Activated T-cell treated with anti-CD3 and anti-CD28 coated beads, Interleukin-2, amount 50 U/mL, for 72 hours (primary cell): ENCODE data around the gene ZNF273. TPM values are rescaled to one million over a fixed set of nuclear protein-coding genes. Genes with fewer than 3 reads are reported as not detected.
A peak's percentile ranks its signal among the peaks of the same experiment; 100 is the strongest.
"Not testable (repeated sequence)": the region's sequence is repeated elsewhere in the genome, so short reads cannot be mapped to it uniquely, and the experiment has no call there.

Source experiments
- ATAC-seq, 2 donors: fragments of 150-1000 bp; cut with Tn5 transposase; replicated peaks in 1 of 2; 2 replicates each; pipeline ENCODE4 v1.10.0; 2021; ENCODE audit warnings: moderate library complexity in 2 of 2, mild to moderate bottlenecking in 1 of 2
- DNase-seq, 2 donors: peaks; one replicate each; pipeline ENCODE4 v3.0.0; 2021 to 2022; ENCODE audit warnings: mixed read lengths in 1 of 2
- H3K27ac Mint-ChIP-seq: one replicate; pipeline ENCODE4 v1.8.0; 2022; ENCODE audit warnings: mild to moderate bottlenecking, moderate library complexity, mixed read lengths
- H3K27me3 Mint-ChIP-seq: one replicate; pipeline ENCODE4 v1.8.0; 2022; ENCODE audit warnings: low read depth, mixed read lengths
- H3K36me3 Mint-ChIP-seq, 2 donors: one replicate each; pipeline ENCODE4 v1.8.0; 2022; ENCODE audit warnings: mixed read lengths in 2 of 2, mild to moderate bottlenecking in 1 of 2; ENCODE audit not compliant: insufficient read depth in 2 of 2
- H3K4me1 Mint-ChIP-seq: one replicate; pipeline ENCODE4 v1.8.0; 2022; ENCODE audit warnings: low read depth, mixed read lengths
- H3K4me3 Mint-ChIP-seq, 2 donors: one replicate each; pipeline ENCODE4 v1.8.0; 2022; ENCODE audit warnings: mild to moderate bottlenecking in 2 of 2, mixed read lengths in 2 of 2, moderate library complexity in 2 of 2
- H3K9me3 Mint-ChIP-seq, 2 donors: one replicate each; pipeline ENCODE4 v1.8.0; 2022; ENCODE audit warnings: mixed read lengths in 2 of 2
- total RNA-seq, 2 donors: library from RNA; stranded (reverse); gene quantifications; one replicate each; pipeline ENCODE4 v1.2.3, GENCODE V29; 2022

The ZNF273 gene
- total RNA-seq, 2 donors from 2014 or later, result 15.0 to 19.2 TPM

DNA sequence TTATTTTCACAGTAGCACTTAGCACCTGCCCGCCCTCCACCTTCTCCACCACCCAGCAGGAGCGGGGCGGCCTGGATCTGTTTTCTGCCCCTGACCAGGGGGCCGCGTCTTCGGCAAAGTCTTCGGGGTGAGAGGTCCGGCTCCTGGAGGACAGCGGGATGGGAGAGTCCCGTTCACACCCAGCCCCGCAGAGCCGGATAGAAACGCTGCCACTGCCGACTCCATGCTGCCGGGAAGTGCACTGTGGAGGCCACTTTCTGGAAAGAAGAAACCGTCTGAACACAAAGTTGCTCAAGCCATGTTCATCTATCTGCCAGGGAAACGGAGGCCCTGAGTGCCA lies 14.5 kb upstream of the ZNF273 start:
- Mint-ChIP-seq H3K4me3 (peak overlapping the region; percentile 75 to 89), H3K4me1 (peaks cover 10% of the 10 kb centered on the region), H3K27ac (peak overlapping the region; percentile 27), H3K9me3 (peaks cover 0 to 2% of the 10 kb centered on the region in 2 donors), H3K36me3 (peaks cover 0 to 4% of the 10 kb centered on the region in 2 donors), H3K27me3 (peaks cover 70% of the 10 kb centered on the region)
- DNase-seq (peak in 1 of 2 donors; percentile 15), ATAC-seq (peak; percentile 13 to 30)

DNA sequence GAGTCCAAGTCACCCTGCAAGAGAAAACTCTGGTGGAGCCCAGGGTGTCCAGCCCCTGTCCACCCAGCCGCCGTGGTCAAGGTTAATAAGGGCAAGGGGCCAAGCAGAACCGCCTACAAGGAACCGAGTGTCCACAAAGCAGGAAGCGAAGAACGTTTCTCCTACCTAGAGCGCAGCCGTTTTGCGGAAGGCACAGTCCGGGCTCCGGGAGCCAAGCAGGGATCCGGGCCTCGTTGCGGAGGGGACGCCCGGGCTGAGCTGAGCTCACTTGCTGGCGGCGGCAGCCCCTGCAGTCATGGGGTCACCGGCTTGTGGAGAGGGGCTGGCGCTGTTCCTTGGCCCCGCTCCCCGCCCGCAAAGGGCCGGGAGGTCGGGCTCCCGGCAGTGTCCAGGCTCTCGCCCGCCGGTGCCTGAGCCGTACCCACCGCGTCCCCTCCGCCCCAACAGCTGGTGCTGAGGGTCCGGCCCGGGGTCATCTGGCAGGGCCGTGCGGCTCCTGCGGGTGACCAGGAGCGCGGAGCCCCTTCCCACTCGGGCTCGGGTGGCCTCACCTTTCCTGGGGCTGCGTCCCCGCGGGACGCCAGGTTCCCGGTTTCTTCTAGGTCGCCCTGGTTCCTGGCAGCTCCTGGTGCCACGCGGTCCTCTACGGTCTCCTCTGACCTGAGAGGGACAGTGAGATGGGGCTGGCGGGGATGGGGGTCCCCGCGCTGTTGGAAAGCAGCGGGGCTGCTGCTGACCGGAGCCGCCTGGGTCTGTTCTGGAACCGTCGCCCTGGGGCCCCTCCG lies 14.0 kb upstream of the ZNF273 start:
- Mint-ChIP-seq H3K27me3 (peaks cover 64% of the 10 kb centered on the region), H3K36me3 (peaks cover 0 to 2% of the 10 kb centered on the region in 2 donors), H3K9me3 (no peaks in the 10 kb centered on the region), H3K4me3 (peak overlapping the region; percentile 75 to 89), H3K27ac (no peak overlapping the region), H3K4me1 (peaks cover 10% of the 10 kb centered on the region)
- peak; percentile 18 to 34 for DNase-seq
- ATAC-seq, result peak; percentile 36 to 55

DNA sequence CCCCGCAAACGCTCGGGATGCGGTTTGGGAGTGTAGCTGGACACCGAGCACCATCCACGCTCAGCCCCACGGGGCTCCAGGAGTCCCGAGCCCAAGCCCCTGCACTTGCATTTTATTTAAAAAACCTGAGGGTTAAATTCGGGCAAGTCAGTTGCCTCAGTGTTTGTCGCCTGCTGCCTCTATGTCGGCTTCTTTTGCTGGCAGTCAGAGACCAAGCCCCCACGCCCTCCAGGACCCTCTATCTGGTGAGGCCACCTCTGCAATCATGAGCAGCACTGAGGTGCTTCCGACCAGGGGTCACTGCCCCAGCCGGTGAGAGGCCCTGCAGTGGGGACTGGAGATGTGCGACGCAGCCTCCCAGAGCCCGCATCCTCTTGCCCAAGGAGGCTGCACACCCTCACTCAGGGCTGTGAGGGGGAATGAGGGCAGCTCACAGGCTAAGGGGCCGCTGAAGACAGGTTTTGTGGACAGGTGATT lies 13.3 kb upstream of the ZNF273 start:
- Mint-ChIP-seq H3K36me3 (no peaks in the 10 kb centered on the region), H3K4me3 (peak overlapping the region; percentile 34 to 58), H3K27ac (no peak overlapping the region), H3K27me3 (peaks cover 58% of the 10 kb centered on the region), H3K9me3 (no peaks in the 10 kb centered on the region), H3K4me1 (peaks cover 10% of the 10 kb centered on the region)
- no peak for DNase-seq
- ATAC-seq, result no peak

DNA sequence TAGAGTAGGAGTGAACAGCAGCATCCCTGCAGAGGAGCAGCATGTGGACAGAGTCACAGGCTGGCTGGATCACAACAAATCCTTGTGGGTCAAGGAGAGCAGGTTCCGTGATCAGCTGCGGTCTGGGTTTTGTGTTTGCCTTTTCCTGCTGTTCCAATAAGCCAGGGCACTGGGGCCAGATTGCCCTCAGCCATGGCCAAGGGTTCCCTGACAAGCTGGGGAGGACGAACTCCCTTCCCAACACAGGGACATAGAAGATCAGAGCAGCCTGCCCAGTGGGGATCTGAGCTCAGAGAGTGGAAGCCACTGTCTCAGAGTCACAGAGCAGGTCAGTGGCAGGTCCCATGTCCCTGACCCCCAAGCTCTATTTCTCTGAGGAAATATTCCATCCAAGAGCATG lies 12.8 kb upstream of the ZNF273 start:
- not testable (repeated sequence) for H3K9me3 Mint-ChIP-seq, ATAC-seq, H3K27ac Mint-ChIP-seq, H3K4me1 Mint-ChIP-seq, DNase-seq, H3K4me3 Mint-ChIP-seq, H3K36me3 Mint-ChIP-seq
- peaks cover 52% of the 10 kb centered on the region for H3K27me3 Mint-ChIP-seq

DNA sequence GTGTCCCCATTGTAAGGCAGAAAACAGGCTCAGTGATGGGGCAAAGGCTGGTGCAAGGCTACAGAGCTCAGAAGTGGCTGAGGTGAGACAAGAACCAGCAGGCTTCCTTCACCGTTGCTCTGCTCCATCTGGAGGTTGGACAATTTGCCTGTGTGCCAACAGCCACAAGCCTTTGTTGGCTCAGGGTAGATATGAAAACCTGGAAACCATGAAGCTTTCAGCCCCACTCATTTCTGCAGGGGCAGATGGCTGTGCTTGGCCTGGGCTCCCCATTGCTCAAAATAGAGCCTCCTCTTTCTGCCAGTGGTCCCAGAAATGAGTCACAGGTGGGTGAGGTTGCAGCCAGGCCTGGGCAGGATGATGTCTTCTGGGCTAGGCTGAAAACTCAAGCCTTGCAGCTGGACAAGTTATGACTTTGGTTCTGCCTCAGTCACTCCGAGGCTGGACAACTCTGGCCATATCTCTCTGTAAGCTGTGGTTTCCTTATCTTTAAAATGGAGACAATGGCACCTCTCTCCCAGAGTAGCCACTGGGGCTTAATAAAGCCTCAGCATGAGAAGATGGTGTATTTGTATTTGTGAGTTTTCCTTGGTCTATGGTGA lies 12.2 kb upstream of the ZNF273 start:
- H3K36me3 Mint-ChIP-seq, result no peaks in the 10 kb centered on the region
- no peak overlapping the region for H3K27ac Mint-ChIP-seq
- DNase-seq (peak in 1 of 2 donors; percentile 19), ATAC-seq (peak; percentile 47 to 56)
- peaks cover 10% of the 10 kb centered on the region for H3K4me1 Mint-ChIP-seq
- peaks cover 46% of the 10 kb centered on the region for H3K27me3 Mint-ChIP-seq
- no peak overlapping the region for H3K4me3 Mint-ChIP-seq
- no peaks in the 10 kb centered on the region for H3K9me3 Mint-ChIP-seq

DNA sequence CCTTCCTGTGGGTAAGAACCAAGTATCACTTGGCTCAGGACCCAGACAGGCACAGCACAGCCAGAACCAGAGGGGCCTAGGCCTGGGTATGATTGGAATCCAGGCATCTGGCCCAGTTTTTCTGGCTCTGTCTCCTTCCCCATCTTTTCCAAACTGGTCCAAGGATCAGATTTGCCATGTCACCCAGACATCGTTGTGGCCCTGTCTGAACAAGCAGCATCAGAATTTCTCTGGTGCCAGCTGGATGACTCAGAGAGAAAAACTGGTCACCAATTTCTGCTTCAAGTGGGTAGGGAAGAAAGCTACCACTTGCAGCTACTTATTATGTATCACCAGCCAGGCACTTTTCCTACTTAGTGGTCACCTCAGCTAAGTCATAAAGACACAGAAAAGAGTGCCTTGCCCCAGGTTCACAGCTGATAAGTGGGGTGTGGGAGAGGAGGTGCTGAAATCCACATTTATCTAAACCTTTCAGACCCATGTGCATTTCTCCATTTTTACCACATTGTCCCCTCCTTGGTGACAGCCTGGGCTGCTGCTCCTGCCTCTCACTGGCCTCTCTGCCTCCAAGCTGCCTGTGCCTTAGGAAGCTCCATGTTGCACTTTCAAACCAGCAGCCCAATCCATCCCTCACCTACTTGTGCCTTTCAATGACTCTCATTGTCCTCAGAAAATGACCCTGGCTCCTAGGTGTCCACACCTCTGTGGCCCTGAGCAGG lies 11.6 kb upstream of the ZNF273 start:
- not testable (repeated sequence) for DNase-seq, H3K4me1 Mint-ChIP-seq, H3K27ac Mint-ChIP-seq, H3K9me3 Mint-ChIP-seq, H3K36me3 Mint-ChIP-seq, H3K4me3 Mint-ChIP-seq
- peaks cover 40% of the 10 kb centered on the region for H3K27me3 Mint-ChIP-seq
- peak; percentile 33 to 35 for ATAC-seq

DNA sequence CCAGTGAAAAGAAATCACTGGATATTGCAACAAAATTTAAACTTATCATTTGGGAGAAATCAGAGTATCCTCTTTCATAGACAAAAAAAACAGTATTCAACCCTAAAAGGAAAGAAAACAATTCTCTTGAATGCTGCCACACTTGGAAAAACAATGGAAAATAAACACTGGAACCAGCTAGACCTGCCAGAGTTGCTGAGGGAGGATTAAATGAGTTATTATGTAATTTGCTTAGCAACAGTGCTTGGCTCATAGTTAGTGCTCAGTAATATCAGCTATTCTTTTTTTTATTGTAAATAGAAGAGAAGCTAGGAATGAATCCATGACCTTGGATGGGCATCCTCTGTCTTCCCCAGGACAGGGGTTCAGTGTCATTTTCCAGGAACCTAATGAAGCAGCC lies 11.0 kb upstream of the ZNF273 start:
- Mint-ChIP-seq H3K27me3 (peaks cover 34% of the 10 kb centered on the region), H3K4me3 (no peak overlapping the region), H3K4me1 (peaks cover 10% of the 10 kb centered on the region), H3K36me3 (no peaks in the 10 kb centered on the region), H3K27ac (no peak overlapping the region), H3K9me3 (no peaks in the 10 kb centered on the region)
- ATAC-seq (no peak), DNase-seq (no peak)

DNA sequence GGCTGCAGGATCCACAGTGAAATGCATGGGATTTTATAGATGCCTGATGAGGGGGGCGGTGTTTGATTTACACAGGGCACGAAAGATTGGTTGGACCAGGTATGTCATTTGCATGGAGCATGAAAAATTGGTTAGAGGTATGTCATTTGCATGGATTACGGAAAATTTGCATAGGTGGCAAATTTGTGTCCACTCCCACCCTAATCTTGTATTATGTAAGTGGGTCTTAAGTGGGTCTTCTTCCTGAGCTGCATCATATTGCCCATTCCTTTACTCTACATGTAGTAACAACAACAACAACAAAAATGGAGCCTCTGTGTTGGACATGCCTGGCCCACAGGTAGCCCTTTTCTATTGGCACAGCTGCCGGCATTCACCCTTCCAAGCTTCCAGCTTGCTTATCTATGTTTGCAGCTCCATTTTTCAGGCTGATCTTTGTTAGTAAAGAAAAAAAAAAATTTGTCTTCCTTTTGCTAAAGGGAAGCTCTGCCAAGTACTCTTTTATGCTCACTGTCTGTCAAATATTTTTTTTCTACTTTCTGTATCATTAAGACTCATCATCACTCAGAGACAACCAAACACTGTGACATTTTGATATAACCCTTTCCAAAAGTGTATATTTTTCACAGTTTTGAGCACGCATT lies 10.3 kb upstream of the ZNF273 start:
- no peaks in the 10 kb centered on the region for H3K36me3 Mint-ChIP-seq
- DNase-seq (no peak), ATAC-seq (no peak)
- H3K27me3 Mint-ChIP-seq, result peaks cover 31% of the 10 kb centered on the region
- no peak overlapping the region for H3K27ac Mint-ChIP-seq
- no peaks in the 10 kb centered on the region for H3K9me3 Mint-ChIP-seq
- no peak overlapping the region for H3K4me3 Mint-ChIP-seq
- H3K4me1 Mint-ChIP-seq, result peaks cover 9% of the 10 kb centered on the region

DNA sequence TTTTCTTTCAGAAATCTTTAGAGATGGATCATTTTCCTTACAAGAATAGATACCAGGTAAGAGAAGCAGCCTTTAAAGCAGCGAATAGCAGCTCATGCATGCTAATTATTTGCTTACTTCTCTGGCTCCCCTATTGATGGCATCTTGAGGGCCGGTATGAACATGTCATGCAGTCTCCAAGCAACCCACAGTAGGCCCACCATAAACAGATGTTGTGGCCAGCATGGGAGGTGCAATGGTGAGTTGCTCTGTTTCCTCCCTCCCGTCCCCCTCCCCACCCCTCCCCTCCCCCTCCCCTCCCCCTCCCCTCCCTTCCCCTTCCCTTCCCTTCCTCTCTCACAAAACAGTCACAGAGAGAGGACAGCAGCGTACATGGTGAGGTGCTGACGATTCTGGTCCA lies 9.7 kb upstream of the ZNF273 start:
- Mint-ChIP-seq H3K4me1 (peaks cover 4% of the 10 kb centered on the region), H3K27me3 (peaks cover 31% of the 10 kb centered on the region), H3K27ac (no peak overlapping the region), H3K9me3 (no peaks in the 10 kb centered on the region), H3K36me3 (no peaks in the 10 kb centered on the region), H3K4me3 (no peak overlapping the region)
- DNase-seq (no peak), ATAC-seq (no peak)

DNA sequence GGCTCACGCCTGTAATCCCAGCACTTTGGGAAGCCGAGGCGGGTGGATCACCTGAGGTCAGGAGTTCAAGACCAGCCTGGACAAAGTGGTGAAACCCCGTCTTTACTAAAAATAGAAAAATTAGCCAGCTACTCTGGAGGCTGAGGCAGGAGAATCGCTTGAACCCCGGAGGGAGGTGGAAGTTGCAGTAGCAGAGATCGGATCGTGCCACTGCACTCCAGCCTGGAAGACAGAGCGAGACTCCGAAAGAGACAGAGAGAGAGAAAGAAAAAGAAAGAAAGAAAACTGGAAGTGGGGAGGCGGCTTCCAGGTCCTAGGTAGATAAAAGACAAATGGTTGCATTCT lies 640 bp upstream of the ZNF273 start:
- Mint-ChIP-seq H3K4me3 (peak overlapping the region; percentile 70 to 97), H3K27ac (peak overlapping the region; percentile 75), H3K4me1 (peaks cover 44% of the 10 kb centered on the region)
- not testable (repeated sequence) for H3K36me3 Mint-ChIP-seq, H3K9me3 Mint-ChIP-seq, H3K27me3 Mint-ChIP-seq, DNase-seq, ATAC-seq

DNA sequence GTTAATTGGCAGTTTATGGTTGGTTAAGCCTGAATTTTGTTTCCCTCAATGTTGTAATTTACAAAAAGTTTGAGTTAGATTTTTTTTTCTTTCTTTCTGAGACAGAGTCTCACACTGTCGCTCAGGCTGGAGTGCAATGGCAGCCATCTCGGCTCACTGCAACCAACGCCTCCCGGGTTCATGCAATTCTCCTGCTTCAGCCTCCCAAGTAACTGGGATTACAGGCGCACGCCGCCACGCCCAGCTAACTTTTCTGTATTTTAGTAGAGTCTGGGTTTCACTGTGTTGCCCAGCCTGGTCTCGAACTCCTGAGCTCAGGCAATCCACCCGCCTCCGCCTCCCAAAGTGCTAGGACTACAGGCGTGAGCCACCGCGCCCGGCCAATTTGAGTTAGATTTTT lies 935 bp downstream of the ZNF273 start:
- ATAC-seq (no peak), DNase-seq (no peak)
- Mint-ChIP-seq H3K27me3 (no peaks in the 10 kb centered on the region), H3K4me1 (peaks cover 55% of the 10 kb centered on the region), H3K9me3 (no peaks in the 10 kb centered on the region), H3K4me3 (peak overlapping the region; percentile 97 to 99), H3K27ac (no peak overlapping the region), H3K36me3 (peaks cover 0 to 4% of the 10 kb centered on the region in 2 donors)

DNA sequence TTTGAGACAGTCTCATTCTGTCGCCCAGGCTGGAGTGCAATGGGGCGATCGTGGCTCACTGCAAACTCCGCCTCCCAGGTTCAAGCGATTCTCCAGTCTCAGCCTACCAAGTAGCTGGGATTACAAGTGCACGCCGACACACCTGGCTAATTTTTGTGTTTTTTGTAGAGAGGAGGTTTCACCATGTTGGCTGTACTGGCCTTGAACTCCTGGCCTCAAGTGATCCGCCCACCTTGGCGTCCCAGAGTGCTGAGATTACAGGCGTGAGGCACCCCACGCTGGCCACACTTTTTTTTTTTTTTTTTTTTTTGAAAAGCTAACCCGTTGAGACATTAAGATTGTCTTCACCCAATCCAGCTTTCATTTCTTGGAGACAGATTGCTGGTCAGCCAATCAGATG lies 2.1 kb downstream of the ZNF273 start:
- Mint-ChIP-seq H3K9me3 (no peaks in the 10 kb centered on the region), H3K27me3 (no peaks in the 10 kb centered on the region), H3K4me1 (peaks cover 60% of the 10 kb centered on the region), H3K4me3 (peak overlapping the region; percentile 38 to 97), H3K36me3 (peaks cover 0 to 10% of the 10 kb centered on the region in 2 donors), H3K27ac (no peak overlapping the region)
- DNase-seq (no peak), ATAC-seq (no peak)

DNA sequence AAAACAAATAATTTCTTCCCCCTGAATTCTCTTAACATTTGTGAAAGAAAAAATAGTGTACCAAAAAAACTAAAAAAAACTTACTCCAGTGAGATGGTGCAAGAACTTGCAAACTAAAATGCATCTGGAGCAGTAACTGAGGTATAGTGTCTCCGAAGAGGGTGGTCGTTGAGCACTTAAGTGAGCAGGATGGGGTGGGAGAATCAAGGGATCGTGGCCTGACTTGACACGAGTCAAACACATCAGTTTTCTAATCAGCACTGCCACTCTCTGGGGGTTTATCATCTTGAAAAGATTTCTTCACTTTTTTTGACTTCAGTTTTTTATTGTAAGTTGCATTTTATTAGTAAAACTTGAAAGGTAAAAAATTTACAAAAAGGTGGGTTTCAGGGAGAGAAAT lies 2.5 kb downstream of the ZNF273 start:
- no peak for ATAC-seq
- DNase-seq, result no peak
- H3K27ac Mint-ChIP-seq, result no peak overlapping the region
- H3K27me3 Mint-ChIP-seq, result no peaks in the 10 kb centered on the region
- H3K36me3 Mint-ChIP-seq, result peaks cover 0 to 11% of the 10 kb centered on the region in 2 donors
- peak overlapping the region; percentile 38 to 97 for H3K4me3 Mint-ChIP-seq
- no peaks in the 10 kb centered on the region for H3K9me3 Mint-ChIP-seq
- peaks cover 63% of the 10 kb centered on the region for H3K4me1 Mint-ChIP-seq
